IgD-negative memory B cell (primary cell): ENCODE measurements around the gene SLC26A11. TPM values are rescaled to one million over a fixed set of nuclear protein-coding genes. Genes with fewer than 3 reads are reported as not detected.
A peak's percentile ranks its signal among the peaks of the same experiment; 100 is the strongest.

Experiments used
- H3K27ac Mint-ChIP-seq, 3 donors: one replicate each; pipeline ENCODE4 v1.8.0; 2020 to 2022; ENCODE audit warnings: mild to moderate bottlenecking in 3 of 3, mixed read lengths in 3 of 3, moderate library complexity in 1 of 3
- H3K27me3 Mint-ChIP-seq: one replicate; pipeline ENCODE4 v1.8.0; 2021; ENCODE audit warnings: mixed read lengths
- H3K36me3 Mint-ChIP-seq: one replicate; pipeline ENCODE4 v1.8.0; 2020; ENCODE audit warnings: mild to moderate bottlenecking, mixed read lengths
- H3K4me1 Mint-ChIP-seq, 3 donors: one replicate each; pipeline ENCODE4 v1.8.0; 2020 to 2022; ENCODE audit warnings: mixed read lengths in 3 of 3, mild to moderate bottlenecking in 1 of 3
- H3K4me3 Mint-ChIP-seq, 4 donors: one replicate each; pipeline ENCODE4 v1.8.0; 2020 to 2022; ENCODE audit warnings: mild to moderate bottlenecking in 4 of 4, mixed read lengths in 4 of 4, moderate library complexity in 3 of 4
- H3K9me3 Mint-ChIP-seq, 3 donors: one replicate each; pipeline ENCODE4 v1.8.0; 2020 to 2021; ENCODE audit warnings: mixed read lengths in 3 of 3, mild to moderate bottlenecking in 1 of 3
- polyA plus RNA-seq: library from polyadenylated mRNA; unstranded; fragments of 300-500 nt; fragmentation: Illumina TruSeq; gene quantifications from one replicate; pipeline ENCODE4 v1.2.3, GENCODE V29; 2021

SLC26A11 gene
- 2.7 TPM for polyA plus RNA-seq

DNA sequence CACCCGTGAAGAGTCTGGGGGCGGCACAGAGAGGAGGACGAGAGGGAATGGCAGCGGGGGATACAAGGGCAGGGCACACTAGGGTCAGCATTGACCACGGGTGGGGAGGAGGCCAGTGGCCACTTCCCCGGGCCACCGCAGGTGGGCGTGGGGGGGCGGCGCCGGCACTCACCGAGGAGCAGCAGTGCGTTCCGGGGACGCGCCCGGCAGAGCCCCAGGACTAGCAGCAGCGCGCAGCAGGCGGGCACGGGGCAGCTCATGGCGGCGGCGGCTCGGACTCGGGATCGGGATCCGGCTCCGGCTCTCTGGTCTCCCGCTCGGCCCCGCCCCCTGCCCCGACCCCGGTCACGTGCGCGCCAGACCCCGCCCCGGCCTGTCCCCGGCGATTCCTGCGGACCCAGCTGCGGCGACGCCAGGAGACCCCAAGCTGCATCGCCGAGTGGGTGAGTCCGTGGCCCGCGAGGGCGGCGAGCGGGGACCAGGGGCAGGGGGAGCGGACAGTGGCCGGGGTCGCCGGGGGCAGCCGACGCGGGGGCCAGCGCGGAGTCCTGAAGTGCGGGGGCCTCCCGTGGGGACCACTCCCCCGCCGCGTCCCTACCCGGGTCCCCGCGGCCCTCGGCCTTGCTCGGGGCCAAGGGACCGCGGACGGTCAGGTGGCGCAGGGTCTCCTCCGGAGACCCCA lies at the start of gene SLC26A11, which contains the start of gene SGSH:
Gene SLC26A11, plus strand, starts transcription at position 374 of the 682 bp plus-strand sequence. CDS start 1,134 bp downstream, outside the sequence.
Gene SGSH, minus strand, starts transcription at position 280 of the 682 bp plus-strand sequence. Its CDS starts 20 bp downstream, at position 260.
- peak within 1 kb of the TSS; percentile 88 to 95 (median 90) for H3K4me3 Mint-ChIP-seq
- H3K36me3 Mint-ChIP-seq: no peaks in the 10 kb centered on the region
- peak within 1 kb of the TSS; percentile 87 to 99 (median 89) for H3K27ac Mint-ChIP-seq
- H3K9me3 Mint-ChIP-seq: no peaks in the 10 kb centered on the region
- no peaks in the 10 kb centered on the region for H3K27me3 Mint-ChIP-seq
- H3K4me1 Mint-ChIP-seq: peaks cover 6 to 13% (median 12%) of the 10 kb centered on the region in 3 donors

DNA sequence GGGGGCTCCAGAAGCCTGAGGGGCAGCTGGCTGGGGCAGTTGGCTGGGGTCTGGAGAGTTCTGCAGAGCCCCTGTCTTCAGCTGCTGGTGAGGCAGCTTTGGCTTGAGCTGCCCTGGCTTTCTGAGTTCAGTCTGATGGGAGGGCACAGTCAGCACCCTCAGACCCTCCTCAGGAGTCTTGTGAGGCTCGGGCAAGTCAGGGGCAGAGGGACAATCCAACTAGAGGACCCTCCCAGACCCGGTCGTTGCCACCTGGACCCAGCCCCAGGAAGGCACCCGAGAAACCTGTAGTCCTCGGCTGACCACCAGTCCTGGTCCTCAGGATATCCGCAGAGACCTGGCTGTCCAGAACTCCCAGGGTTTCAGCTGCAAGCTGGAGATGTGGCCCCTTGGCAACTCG lies 48.5 kb upstream of the SLC26A11 start:
- Mint-ChIP-seq H3K27me3 (peaks cover 2% of the 10 kb centered on the region), H3K36me3 (no peaks in the 10 kb centered on the region), H3K4me3 (no peak overlapping the region), H3K9me3 (peaks cover 0 to 4% (median 2%) of the 10 kb centered on the region in 3 donors), H3K27ac (no peak overlapping the region), H3K4me1 (no peaks in the 10 kb centered on the region)

DNA sequence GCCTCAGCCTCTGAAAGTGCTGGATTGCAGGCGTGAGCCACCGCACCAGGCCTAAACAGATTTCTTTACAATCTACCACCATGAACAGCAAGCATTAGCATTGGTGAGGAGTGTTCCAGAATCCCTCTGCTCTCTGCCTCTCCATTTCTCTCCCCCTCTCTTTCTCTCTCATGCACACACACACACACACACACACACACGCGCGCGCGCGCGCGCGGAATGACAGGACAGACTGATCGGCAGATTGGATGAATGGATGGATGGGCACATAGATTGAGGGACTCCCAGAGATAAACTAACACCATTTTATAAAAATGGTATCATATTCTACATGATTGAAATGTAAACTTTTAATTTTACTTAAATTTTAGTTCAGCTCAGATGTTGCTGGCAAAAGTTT lies 47.1 kb upstream of the SLC26A11 start:
- Mint-ChIP-seq H3K27ac (no peak overlapping the region), H3K4me3 (no peak overlapping the region), H3K9me3 (peaks cover 0 to 4% (median 2%) of the 10 kb centered on the region in 3 donors), H3K36me3 (no peaks in the 10 kb centered on the region), H3K4me1 (no peaks in the 10 kb centered on the region), H3K27me3 (no peaks in the 10 kb centered on the region)

DNA sequence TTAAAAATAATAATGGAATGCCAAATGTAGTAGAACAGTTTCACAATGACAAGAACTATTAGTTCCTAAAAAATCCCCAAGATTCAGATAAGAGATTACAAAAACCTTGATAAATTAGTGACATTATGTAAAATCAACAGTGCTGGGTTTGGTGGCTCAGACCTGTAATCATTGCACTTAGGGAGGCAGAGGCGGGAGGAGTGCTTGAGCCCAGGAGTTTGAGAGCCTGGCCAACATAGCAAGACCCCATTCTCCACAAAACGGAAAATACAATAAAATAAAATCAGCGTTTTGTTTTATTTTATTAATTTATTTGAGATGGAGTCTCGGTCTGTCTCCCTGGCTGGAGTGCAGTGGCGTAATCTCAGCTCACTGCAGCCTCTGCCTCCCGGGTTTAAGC lies 46.3 kb upstream of the SLC26A11 start:
- no peak overlapping the region for H3K27ac Mint-ChIP-seq

DNA sequence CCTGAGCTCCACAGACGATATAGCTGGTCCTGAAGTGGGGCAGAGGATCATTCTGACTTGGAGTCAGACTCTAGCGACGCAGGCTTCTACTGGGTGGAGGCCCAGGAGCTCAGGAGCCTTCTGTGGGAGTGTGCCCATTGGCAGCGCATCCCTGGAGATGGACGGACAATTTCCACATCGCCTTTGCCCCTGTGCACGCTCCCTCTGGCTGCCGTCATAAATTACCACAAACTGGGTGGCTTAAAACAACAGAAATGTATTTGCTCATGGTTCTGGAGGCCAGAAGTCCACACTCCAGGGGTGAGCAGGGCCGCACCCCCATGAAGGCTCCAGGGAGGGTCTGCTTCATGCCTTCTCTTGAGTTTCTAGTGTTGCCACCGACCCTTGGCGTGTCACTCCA lies 43.5 kb upstream of the SLC26A11 start:
- Mint-ChIP-seq H3K4me3 (no peak overlapping the region), H3K4me1 (no peaks in the 10 kb centered on the region), H3K27ac (no peak overlapping the region), H3K27me3 (peaks cover 6% of the 10 kb centered on the region), H3K36me3 (no peaks in the 10 kb centered on the region), H3K9me3 (peaks cover 0 to 2% (median 0%) of the 10 kb centered on the region in 3 donors)

More for the DNA sequence above, 46.3 kb upstream of the SLC26A11 start:
- no peaks in the 10 kb centered on the region for H3K27me3 Mint-ChIP-seq
- H3K9me3 Mint-ChIP-seq: peaks cover 0 to 3% (median 2%) of the 10 kb centered on the region in 3 donors
- no peaks in the 10 kb centered on the region for H3K36me3 Mint-ChIP-seq
- no peaks in the 10 kb centered on the region for H3K4me1 Mint-ChIP-seq
- no peak overlapping the region for H3K4me3 Mint-ChIP-seq

DNA sequence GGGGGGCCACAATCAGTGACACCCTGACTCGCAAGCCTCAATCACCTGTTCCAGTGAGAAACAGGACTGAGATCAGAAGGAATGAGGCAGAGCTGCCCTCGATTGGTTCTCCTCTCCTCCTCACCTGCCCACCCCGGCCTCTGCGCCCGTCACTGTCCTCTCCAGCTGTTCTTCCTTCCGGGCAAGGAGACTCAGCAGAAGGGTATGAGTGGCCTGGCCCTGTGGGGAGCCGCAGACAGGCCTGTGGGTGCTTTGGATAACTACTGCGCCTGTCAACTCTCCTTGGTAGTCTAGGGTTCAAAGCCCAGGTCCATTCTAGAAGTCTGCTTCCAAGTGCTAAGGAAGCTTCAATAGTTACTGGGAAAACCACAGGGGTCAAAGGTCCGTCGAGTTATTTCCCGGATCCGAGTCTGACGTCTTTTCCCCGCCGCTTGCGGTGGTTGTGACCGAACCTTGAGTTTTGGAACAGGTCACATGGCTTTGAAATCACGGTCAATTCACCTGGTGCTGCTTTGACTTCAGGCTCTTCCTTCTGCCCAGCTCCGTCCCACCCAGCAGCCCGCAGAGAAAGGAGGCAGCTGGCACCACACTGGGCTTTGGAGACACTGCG lies 42.1 kb upstream of the SLC26A11 start:
- H3K27me3 Mint-ChIP-seq: peaks cover 7% of the 10 kb centered on the region
- no peak overlapping the region for H3K4me3 Mint-ChIP-seq
- peaks cover 0 to under 1% (median 0%) of the 10 kb centered on the region in 3 donors for H3K9me3 Mint-ChIP-seq
- no peaks in the 10 kb centered on the region for H3K4me1 Mint-ChIP-seq
- no peaks in the 10 kb centered on the region for H3K36me3 Mint-ChIP-seq
- H3K27ac Mint-ChIP-seq: no peak overlapping the region

DNA sequence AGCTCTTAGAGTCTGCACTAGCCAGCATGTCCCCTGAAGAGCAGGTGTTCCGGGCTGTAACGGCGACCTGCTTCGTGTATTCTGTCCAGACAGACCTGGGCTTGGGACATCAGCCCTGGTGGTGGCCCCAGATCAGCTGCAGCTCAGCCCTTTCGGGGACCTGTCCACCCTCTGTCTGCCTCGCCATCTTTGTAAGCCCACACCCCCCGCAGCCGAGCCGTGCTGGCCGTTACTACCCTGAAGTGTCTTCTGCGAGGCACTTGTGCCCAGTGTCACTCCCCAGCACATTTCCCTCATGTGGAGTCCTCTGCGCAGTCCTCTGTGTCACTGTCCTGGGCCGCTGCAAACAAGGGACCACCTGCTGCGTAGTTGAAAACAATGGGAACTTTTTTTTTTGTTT lies 40.0 kb upstream of the SLC26A11 start:
- Mint-ChIP-seq H3K9me3 (peaks cover 0 to 2% (median 0%) of the 10 kb centered on the region in 3 donors), H3K4me1 (no peaks in the 10 kb centered on the region), H3K36me3 (peaks cover 2% of the 10 kb centered on the region), H3K27me3 (peaks cover 7% of the 10 kb centered on the region), H3K4me3 (no peak overlapping the region), H3K27ac (peak overlapping the region in 1 of 3 donors; percentile 39)

DNA sequence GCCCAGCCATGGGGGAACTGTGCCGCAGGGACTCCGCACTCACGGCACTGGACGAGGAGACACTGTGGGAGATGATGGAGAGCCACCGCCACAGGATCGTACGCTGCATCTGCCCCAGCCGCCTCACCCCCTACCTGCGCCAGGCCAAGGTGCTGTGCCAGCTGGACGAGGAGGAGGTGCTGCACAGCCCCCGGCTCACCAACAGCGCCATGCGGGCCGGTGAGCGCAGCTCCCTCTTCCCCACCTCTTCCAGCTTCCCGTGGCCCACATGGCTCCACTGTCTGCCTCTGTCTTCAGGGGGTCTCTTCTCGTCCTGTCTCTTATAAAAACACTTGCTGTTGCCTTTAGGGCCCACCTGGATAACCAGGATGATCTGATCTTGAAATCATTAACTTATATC lies 38.8 kb upstream of the SLC26A11 start:
- no peak overlapping the region for H3K4me3 Mint-ChIP-seq
- H3K27ac Mint-ChIP-seq: no peak overlapping the region
- peaks cover 0 to 2% (median 0%) of the 10 kb centered on the region in 3 donors for H3K9me3 Mint-ChIP-seq
- H3K4me1 Mint-ChIP-seq: no peaks in the 10 kb centered on the region
- peaks cover 2% of the 10 kb centered on the region for H3K36me3 Mint-ChIP-seq
- peaks cover 12% of the 10 kb centered on the region for H3K27me3 Mint-ChIP-seq

DNA sequence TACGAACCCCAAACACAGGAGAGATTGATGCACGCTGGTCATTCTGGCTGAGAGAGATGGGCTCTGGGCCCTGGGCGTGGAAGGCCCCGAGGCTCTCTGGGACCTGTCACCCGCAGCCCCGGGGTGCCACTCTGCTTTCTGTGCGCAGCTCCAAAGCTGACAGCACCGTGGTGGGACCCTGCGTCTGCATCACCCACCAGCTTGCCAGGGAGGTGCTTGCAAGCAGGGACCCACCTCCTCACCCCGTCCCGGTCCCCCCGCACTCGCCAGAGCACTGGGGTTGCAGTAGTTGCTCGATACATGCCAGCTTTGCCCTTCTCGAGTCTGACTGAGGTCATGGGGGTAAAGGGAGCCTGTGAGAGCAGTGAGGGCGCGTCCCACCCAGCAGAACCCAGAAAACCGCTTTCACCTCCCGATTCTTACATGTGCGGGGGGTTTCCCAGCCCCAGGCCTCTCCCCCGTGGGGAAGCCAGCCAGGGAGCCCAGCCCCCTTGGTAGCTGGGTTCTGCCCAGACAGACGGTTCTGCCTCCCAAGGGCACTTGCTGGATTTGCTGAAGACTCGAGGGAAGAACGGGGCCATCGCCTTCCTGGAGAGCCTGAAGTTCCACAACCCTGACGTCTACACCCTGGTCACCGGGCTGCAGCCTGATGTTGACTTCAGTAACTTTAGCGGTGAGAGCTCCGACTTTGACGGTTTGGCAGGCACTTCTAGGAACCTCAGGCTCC lies 37.9 kb upstream of the SLC26A11 start:
- Mint-ChIP-seq H3K27ac (no peak overlapping the region), H3K36me3 (peaks cover 2% of the 10 kb centered on the region), H3K9me3 (peaks cover 0 to 2% (median 0%) of the 10 kb centered on the region in 3 donors), H3K27me3 (peaks cover 12% of the 10 kb centered on the region), H3K4me1 (no peaks in the 10 kb centered on the region), H3K4me3 (no peak overlapping the region)

DNA sequence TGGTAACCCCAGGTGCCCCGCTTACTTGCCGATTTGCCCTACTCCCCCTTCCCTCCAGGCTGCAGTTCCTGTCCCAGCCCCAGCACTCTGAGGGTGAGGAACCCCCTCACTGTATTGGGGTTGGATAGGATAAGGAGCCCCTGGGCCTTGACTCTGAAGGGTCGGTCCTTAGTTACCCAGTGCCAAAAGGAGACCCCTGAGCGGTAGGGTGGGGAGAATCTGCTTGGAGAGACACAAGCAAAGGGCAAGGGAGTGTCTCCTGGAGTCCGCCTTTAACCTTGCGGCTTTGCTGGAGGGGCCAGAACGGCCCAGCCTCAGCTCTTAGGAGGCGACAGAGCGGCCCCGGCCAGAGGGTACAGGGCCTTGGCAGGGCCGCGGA lies 37.4 kb upstream of the SLC26A11 start:
- Mint-ChIP-seq H3K4me1 (no peaks in the 10 kb centered on the region), H3K36me3 (peaks cover 2% of the 10 kb centered on the region), H3K27me3 (peaks cover 13% of the 10 kb centered on the region), H3K4me3 (no peak overlapping the region), H3K9me3 (peaks cover 0 to 2% (median 0%) of the 10 kb centered on the region in 3 donors), H3K27ac (no peak overlapping the region)

DNA sequence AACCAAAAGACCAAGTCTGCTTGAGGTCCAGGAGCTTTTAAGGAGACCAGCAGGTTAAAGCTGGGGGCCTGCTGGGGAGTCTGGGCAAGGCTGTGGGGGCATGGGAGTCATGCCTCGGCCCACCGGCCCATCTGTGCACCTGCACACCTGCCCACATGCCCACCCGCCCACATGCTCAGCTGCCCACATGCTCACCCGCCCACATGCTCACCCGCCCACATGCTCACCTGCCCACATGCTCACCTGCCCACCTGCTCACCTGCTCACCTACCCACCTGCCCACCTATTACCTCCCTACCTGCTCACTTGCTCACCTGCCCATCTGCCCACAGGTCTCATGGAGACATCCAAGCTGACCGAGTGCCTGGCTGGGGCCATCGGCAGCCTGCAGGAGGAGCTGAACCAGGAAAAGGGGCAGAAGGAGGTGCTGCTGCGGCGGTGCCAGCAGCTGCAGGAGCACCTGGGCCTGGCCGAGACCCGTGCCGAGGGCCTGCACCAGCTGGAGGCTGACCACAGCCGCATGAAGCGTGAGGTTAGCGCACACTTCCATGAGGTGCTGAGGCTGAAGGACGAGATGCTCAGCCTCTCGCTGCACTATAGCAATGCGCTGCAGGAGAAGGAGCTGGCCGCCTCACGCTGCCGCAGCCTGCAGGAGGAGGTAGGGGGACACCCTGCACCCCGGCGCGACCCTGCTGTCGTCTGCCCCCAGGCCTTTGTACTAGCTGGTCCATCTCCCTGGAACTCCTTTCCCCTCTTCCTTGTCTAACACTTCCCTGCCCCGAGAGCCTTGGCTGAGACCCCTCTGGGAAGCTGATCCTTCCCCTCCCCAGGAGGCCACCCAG lies 36.4 kb upstream of the SLC26A11 start:
- Mint-ChIP-seq H3K27me3 (peaks cover 15% of the 10 kb centered on the region), H3K27ac (no peak overlapping the region), H3K36me3 (peaks cover 2% of the 10 kb centered on the region), H3K4me1 (no peaks in the 10 kb centered on the region), H3K9me3 (peaks cover 0 to 2% (median 0%) of the 10 kb centered on the region in 3 donors), H3K4me3 (no peak overlapping the region)

DNA sequence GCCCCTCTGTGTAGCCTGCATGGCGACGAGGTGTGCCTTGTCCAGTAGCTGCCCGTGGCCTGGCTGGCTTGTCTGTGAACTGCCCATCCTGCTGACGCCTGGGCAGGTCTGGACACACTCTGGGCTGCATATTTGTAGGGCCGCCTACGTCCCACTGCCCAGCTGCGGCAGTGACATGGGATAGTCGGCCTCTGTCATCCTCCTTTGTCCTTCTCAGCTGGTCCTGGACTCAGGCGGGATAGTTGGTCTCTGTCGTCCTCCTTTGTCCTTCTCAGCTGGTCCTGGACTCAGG lies 35.9 kb upstream of the SLC26A11 start:
- peaks cover 2% of the 10 kb centered on the region for H3K36me3 Mint-ChIP-seq
- H3K27me3 Mint-ChIP-seq: peaks cover 15% of the 10 kb centered on the region
- H3K4me1 Mint-ChIP-seq: no peaks in the 10 kb centered on the region
- H3K27ac Mint-ChIP-seq: no peak overlapping the region
- H3K4me3 Mint-ChIP-seq: no peak overlapping the region
- peaks cover 0 to 2% (median 0%) of the 10 kb centered on the region in 3 donors for H3K9me3 Mint-ChIP-seq

DNA sequence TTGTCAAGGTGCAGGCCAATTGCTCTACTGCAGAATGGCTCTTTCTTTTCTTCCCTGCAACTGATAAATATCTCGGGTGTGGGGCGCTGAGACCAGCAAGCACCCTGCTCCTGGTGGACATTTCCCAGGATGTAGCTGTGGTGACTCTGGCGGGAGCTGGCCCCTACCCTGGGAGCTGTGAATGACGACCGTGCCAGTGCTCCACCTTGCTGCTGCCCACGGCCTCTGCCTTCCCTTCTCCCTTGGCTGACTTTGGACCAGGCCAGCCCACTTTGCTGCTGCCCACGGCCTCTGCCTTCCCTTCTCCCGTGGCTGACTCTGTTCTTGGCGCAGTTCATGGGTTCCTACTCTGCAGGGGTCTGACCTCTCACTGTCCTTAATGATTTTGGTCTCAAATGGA lies 34.3 kb upstream of the SLC26A11 start:
- H3K4me3 Mint-ChIP-seq: no peak overlapping the region
- H3K27ac Mint-ChIP-seq: no peak overlapping the region
- peaks cover 15% of the 10 kb centered on the region for H3K27me3 Mint-ChIP-seq
- peaks cover 0 to 2% (median 0%) of the 10 kb centered on the region in 3 donors for H3K9me3 Mint-ChIP-seq
- H3K4me1 Mint-ChIP-seq: no peaks in the 10 kb centered on the region
- H3K36me3 Mint-ChIP-seq: peaks cover 2% of the 10 kb centered on the region

DNA sequence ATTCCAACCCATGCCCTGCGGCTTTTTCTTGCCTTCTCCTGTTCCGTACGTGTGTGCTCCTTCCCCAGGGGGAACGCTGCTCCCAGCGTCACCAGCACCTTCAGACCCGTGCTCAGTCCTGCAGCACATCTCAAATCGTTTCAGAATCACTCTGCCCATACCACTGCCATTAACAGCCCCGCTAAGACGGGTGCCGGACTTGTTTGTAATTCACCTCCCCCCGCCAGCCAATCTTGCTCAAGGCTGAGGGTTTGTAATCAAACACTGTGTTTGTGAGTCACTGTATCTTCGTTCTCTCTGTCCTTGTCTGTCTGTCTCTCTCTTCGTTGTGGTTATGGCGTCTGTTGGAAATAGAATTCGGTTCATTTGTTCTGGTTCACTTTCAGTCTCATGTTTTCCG lies 33.1 kb upstream of the SLC26A11 start:
- H3K9me3 Mint-ChIP-seq: peaks cover 0 to 2% (median 0%) of the 10 kb centered on the region in 3 donors
- H3K36me3 Mint-ChIP-seq: peaks cover 2% of the 10 kb centered on the region
- H3K27ac Mint-ChIP-seq: no peak overlapping the region
- peaks cover 0 to 2% (median 0%) of the 10 kb centered on the region in 3 donors for H3K4me1 Mint-ChIP-seq
- peak overlapping the region in 1 of 4 donors; percentile 27 for H3K4me3 Mint-ChIP-seq
- H3K27me3 Mint-ChIP-seq: peaks cover 10% of the 10 kb centered on the region
